22Rv1 (cell line): ENCODE results near the gene KCNQ1.

ENCODE experiments used
- H3K27ac ChIP-seq: fragments of 450-650 bp; 2 replicates; pipeline ENCODE4 v1.5.1; 2017
- ZFX ChIP-seq: fragments of 450-650 bp; IDR thresholded peaks from 2 replicates; pipeline ENCODE4 v1.6.1; 2017; ENCODE audit warnings: antibody characterized with exemption, borderline replicate concordance
- TF ChIP-seq, protein P1 (sequence below): fragments of 450-650 bp; IDR thresholded peaks from 2 replicates; pipeline ENCODE4 v1.5.1; 2017; ENCODE audit warnings: mild to moderate bottlenecking

KCNQ1 gene

DNA sequence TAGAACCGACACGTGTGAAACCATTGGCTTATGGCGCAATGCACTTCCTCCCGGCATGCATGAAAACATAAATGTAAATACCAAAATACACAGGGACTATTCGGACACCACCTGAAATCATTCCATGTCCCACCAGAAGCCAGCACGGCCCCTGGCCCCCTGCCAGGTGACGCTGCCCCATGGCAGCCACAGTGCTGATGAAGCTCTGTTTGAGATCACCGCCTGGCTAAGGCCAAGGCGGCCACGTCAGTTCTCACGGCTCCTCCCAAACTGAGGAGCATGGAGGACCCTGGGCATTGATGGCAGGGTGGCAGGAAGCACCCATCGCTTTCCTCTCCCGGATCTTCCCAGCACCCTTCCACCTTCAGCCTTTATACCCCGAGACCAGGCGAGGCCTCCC, 351.3 kb downstream of the KCNQ1 start:
- no peak overlapping the region for H3K27ac ChIP-seq
- TF ChIP-seq, protein P1, sequence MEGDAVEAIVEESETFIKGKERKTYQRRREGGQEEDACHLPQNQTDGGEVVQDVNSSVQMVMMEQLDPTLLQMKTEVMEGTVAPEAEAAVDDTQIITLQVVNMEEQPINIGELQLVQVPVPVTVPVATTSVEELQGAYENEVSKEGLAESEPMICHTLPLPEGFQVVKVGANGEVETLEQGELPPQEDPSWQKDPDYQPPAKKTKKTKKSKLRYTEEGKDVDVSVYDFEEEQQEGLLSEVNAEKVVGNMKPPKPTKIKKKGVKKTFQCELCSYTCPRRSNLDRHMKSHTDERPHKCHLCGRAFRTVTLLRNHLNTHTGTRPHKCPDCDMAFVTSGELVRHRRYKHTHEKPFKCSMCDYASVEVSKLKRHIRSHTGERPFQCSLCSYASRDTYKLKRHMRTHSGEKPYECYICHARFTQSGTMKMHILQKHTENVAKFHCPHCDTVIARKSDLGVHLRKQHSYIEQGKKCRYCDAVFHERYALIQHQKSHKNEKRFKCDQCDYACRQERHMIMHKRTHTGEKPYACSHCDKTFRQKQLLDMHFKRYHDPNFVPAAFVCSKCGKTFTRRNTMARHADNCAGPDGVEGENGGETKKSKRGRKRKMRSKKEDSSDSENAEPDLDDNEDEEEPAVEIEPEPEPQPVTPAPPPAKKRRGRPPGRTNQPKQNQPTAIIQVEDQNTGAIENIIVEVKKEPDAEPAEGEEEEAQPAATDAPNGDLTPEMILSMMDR: no peak
- no peak for TF ChIP-seq ZFX

DNA sequence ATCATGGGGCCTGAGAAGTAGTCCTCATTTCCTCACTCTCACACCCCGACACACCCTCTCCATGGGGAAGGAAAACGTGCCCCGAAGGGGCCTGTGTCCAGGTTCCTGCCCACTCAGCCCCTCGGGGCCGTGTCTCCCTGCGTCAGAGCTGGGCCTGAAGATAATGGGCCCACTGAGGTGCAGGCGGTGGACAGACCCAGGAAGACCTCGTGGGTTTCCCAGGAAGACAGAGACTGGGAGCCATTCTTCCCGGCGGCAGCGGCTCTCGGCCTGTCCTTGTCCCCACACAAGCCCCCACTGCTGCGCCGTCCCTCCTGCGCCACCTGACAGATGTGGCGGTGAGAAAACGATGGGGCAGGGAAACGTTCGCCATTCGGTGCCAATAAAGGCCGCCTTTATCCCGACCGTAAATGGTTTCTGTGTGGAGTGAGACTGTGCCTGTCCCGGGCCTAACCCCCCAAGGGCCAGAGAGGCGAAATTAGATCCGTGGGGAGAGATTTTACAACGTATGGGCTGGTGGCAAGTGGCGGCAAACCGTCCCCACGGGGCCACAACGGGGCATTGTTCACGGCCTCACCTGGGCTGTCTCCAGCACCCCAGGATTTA, 351.8 kb downstream of the KCNQ1 start:
- no peak overlapping the region for H3K27ac ChIP-seq
- no peak for TF ChIP-seq ZFX
- TF ChIP-seq, protein P1: no peak

DNA sequence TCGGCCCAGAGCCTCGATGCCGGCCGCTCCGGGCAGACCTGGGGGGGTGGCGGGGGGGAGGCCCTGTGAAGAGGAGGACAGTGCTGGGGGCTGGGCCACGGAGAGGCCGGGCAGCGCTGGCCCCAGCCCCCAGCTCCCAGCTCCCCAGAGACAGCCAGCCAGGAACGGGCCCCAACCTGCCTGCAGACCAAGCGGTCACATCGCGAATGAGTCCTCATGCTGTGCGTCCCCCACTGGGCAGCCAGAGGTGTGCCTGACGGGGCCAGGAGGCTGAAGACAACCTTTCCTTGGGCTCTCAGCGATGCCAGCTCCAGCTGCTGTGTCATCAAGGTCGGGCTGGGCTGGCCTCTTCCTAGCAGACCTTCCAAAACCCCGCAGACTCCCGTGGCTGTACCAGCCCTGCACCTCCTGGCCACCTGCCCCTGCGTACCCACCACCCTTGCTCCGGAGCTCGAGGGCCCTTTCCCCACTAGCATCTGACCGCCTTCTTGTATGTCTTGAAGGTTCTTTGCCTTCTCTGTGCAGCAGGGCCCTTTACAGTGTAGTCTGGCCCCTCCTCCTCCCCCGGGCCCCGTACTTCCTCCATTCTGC, 352.4 kb downstream of the KCNQ1 start:
- no peak overlapping the region for H3K27ac ChIP-seq
- TF ChIP-seq ZFX: no peak
- TF ChIP-seq, protein P1: no peak

DNA sequence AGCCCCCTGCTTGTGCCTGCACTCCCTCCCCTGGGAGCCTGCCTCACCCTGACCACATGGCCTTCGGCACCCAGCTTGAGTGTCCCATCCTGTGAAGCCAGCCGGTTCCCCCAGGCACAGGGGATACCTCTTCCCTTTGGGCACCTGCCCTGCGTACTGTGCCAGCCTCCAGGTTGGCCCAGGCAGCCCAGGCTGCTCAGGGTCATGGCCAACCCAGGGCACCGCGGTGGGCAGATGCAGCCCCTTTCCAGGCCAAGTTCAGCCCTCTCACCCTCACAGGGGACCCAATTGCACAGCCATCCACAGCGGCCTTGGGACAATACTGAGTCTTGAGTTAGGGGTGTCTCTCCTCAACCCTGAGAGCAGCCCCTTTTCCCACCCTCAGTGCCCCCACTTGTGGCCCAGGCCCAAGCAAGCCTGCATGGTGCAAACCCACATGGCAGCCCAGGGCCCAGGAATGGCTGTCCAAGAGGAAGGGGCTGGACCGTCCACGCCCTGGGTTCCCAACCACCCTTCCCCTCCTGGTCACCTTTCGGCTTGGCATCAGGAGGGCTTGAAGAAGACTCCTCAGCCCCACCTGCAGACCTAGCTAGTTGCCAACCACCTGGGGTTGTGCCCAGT, 353.0 kb downstream of the KCNQ1 start:
- no peak for TF ChIP-seq ZFX
- TF ChIP-seq, protein P1: no peak
- no peak overlapping the region for H3K27ac ChIP-seq

DNA sequence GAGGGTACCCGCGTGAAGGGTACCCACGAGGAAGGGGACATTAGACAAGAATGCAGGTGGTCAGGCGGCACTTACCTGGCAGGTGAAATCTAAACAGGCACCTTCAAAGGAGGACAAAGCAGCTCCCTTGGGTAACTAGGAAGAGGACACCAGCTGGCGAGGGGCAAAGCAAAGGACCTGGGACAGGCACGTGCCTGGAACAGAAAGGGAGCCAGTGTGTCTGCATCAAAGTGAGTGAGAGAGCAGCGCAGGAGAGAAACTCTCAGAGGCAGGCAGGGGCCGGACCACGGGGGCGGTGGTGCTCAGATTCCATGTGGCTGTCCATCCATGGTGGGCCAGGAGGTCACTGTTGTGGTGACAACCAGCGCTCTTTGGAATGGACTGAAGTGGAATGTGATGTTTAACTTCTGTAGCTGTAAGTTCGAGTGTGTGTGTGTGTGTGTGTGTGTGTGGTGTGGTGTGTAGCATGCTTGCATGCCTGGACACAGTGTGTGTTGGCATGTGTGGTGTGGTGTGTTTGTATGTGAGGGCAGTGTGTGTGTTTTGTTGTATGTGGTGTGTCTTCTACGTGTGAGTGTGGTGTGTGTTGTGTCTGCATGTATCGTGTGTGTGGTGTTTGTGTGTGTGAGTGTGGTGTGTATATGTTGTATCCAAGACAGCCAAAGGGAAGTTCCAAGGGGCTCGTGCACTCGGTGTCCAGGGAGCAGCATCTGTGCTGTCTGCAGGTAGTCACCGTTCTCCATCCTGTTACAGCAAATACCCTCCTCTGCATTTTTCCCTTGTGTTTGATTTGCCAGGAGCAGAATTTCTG, 354.3 kb downstream of the KCNQ1 start:
- no peak overlapping the region for H3K27ac ChIP-seq
- TF ChIP-seq ZFX: no peak
- TF ChIP-seq, protein P1: no peak

DNA sequence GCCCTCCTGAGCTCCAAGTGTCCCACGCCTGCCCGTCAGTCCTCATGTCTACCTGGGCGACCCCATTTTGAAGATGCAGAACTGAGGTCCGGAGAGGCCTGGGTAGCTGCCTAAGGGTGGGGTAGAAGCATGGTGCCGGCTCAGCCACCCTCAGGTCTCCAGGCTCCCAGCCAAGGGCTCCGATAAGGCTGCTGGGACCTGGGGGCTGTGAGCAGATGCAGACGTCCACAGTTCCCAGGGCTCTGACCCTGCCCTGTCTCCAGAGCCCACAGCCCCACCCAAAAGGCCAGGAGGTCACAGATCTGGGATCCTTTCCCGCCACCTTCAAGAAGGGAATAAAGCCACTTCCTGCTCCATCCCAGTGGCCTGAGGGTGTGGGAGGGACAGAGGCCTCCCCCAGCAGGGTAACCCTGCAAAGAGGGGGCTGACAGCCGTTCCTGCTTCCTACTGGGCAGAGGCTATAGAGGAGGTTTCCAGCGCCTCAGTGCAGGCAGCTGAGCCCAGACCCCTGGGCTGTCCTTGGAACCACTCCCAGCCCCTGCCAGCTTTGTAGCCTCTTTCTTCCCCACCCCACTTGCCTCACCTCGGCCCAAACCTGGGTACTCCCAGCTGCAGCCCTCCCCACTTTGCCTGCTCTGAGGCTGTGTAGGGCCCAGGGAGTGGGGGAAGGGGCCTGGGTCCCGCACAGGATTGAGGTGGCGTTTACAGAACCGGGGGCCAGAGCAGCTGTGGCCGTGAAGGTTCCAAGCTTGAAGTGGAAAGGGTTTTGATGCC, 355.3 kb downstream of the KCNQ1 start:
- TF ChIP-seq, protein P1: no peak
- TF ChIP-seq ZFX: no peak
- H3K27ac ChIP-seq: no peak overlapping the region
